ENCODE results near the gene P2RX6. TPM values are rescaled to one million over a fixed set of nuclear protein-coding genes. Genes with fewer than 3 reads are reported as not detected.

The P2RX6 gene
- total and polyA plus RNA-seq, 4 donors: 1.6 to 8.4 (median 3.5) TPM

DNA sequence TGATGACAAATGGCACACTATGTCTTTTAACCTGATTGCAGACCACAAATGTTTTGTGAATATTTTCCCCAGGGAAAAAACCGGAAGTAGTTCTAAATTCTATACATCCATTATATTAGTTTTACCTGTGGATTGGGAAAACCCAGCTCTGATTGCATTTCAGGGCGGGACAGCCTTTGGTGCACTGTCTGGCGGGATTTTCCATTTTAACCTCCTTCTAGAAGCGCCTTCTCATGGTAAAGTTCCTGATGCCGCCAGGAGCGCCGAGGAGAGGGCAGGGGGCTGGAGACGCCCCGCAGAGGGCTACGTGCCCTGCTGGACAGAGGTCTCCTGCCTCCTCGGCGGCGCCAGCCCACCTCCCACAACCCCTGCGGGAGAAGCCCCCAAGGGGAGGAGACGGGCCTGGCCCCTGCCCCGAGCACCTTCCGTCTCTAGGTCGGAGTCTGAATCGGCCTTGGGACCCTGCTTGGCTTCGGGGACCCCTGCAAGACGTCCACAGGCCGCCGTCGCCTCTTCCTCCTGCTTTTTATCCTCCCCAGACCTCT, 1.2 kb upstream of the P2RX6 start:
- Histone ChIP-seq H3K27me3 (ENCODE audit: control insufficient read depth, insufficient read depth, low read length) (no peaks in the 10 kb centered on the region), H3K9me3 (ENCODE audit: control insufficient read depth, insufficient read depth, low read length) (no peaks in the 10 kb centered on the region), H3K36me3 (ENCODE audit: control insufficient read depth, insufficient read depth, low read length) (peaks cover 10% of the 10 kb centered on the region), H3K4me3 (ENCODE audit: low read depth, low read length) (peak overlapping the region; percentile 53), H3K4me1 (ENCODE audit: control insufficient read depth, insufficient read depth, low read length) (peaks cover 42% of the 10 kb centered on the region), H3K27ac (ENCODE audit: low read depth, low read length) (peak overlapping the region; percentile 77)
- DNase-seq (ENCODE audit: low read depth in 4 of 6, low spot score in 6 of 6): peak in 1 of 6 donors; percentile 54
- WGBS (ENCODE audit: insufficient coverage): 1% methylated on average over 21 of the region's 24 CpGs

DNA sequence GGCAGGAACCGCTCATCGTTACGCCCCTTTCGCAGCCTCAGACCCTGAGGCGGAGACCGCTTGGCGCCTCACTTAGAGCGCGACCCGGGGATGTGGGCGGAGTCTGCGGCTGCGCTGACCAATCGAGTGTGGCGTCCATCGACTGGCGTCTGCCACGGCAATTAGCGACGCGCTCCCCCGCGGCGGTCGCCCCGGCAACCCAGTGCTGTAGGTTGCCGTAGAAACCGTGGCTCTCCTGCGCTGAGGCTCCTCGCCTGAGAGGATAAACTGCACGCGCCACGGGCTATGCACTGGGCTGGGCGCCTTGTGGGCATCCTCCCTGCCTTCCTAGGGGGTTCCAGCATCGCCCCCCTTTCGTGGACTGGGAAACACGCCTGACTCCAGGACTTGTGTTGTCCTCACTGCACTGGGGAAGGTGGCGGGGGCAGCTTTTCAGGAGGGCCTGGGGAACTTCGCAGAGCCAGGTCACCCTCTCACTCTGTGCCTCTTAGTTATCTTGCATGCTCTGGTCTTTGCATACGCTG, 701 bp upstream of the P2RX6 start:
- peaks cover 42% of the 10 kb centered on the region for H3K4me1 ChIP-seq (ENCODE audit: control insufficient read depth, insufficient read depth, low read length)
- H3K9me3 ChIP-seq (ENCODE audit: control insufficient read depth, insufficient read depth, low read length): no peaks in the 10 kb centered on the region
- H3K36me3 ChIP-seq (ENCODE audit: control insufficient read depth, insufficient read depth, low read length): peaks cover 4% of the 10 kb centered on the region
- under 1% methylated on average over 40 of the region's 40 CpGs for WGBS (ENCODE audit: insufficient coverage)
- peak; percentile 79 to 98 (median 86) for DNase-seq (ENCODE audit: low read depth in 4 of 6, low spot score in 6 of 6)
- H3K4me3 ChIP-seq (ENCODE audit: low read depth, low read length): peak overlapping the region; percentile 53
- H3K27ac ChIP-seq (ENCODE audit: low read depth, low read length): peak overlapping the region; percentile 80
- H3K27me3 ChIP-seq (ENCODE audit: control insufficient read depth, insufficient read depth, low read length): no peaks in the 10 kb centered on the region

DNA sequence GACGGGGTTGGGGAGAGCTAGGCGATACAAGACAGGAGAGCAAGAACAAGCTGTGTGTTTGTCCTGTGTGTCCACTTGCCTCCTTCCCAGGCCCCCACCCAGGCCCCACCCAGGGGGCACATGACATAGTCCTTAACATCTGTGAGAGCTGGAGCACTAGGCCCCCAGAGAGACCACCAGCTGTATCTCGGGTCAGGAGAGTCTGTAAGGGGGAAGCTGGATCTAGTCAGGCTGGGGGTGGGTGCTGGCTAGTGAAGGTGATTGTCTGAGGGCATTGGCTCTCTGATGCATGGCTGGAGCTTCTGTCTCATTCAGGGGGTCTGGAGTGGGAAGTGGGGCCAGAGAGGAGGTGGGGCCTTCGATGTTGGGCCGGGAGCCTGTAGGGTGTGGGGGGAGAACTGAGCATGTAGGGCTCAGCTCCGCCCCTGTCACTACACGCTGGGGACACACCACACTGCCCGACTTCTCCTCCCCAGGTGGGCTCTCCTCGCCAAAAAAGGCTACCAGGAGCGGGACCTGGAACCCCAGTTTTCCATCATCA, 571 bp downstream of the P2RX6 start:
- H3K27ac ChIP-seq (ENCODE audit: low read depth, low read length): peak overlapping the region; percentile 25
- H3K4me1 ChIP-seq (ENCODE audit: control insufficient read depth, insufficient read depth, low read length): peaks cover 42% of the 10 kb centered on the region
- H3K9me3 ChIP-seq (ENCODE audit: control insufficient read depth, insufficient read depth, low read length): no peaks in the 10 kb centered on the region
- H3K36me3 ChIP-seq (ENCODE audit: control insufficient read depth, insufficient read depth, low read length): no peaks in the 10 kb centered on the region
- DNase-seq (ENCODE audit: low read depth in 4 of 6, low spot score in 6 of 6): peak in 1 of 6 donors; percentile 13
- H3K27me3 ChIP-seq (ENCODE audit: control insufficient read depth, insufficient read depth, low read length): no peaks in the 10 kb centered on the region
- 47% methylated on average over 4 of the region's 10 CpGs for WGBS (ENCODE audit: insufficient coverage)
- no peak overlapping the region for H3K4me3 ChIP-seq (ENCODE audit: low read depth, low read length)

DNA sequence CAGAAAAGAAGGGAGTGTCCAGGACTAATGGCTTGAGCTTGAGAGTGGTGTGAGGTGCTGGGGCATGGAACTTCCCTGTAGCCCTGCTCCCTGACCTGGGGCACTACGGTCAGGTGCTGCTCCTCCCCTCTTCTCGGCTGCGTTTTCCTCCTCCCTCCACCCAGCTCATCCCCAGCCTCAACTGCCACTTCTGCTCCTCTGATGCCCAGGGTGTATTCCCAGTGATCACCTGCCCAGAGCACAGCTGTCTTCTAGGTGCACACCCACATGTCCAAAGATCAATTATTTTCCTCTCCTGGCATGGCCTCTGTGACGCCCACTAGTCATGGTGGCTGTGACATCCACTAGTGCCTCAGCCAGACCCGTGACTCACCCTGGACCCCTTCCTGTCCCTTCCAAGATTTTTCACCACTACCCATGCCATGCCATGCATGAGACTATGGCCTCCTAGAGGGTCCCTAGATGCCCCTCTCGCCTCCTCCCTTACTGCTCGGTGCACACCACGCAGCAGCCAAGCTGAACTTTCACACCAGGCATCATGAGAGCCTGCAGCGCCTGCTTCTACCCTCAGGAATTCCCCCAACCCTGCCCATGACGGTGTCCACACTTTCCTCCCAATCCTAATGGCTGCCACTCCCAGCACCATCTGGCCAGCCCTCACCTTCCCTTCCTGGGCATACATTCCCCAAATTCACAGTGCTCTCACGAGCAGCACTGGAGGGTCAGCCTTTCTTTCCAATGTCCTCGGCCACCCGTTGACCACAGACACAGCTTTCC, 1.9 kb downstream of the P2RX6 start:
- H3K4me1 ChIP-seq (ENCODE audit: control insufficient read depth, insufficient read depth, low read length): peaks cover 42% of the 10 kb centered on the region
- no peak overlapping the region for H3K4me3 ChIP-seq (ENCODE audit: low read depth, low read length)
- H3K27me3 ChIP-seq (ENCODE audit: control insufficient read depth, insufficient read depth, low read length): no peaks in the 10 kb centered on the region
- H3K27ac ChIP-seq (ENCODE audit: low read depth, low read length): no peak overlapping the region
- H3K36me3 ChIP-seq (ENCODE audit: control insufficient read depth, insufficient read depth, low read length): no peaks in the 10 kb centered on the region
- 87% methylated on average over 10 of the region's 13 CpGs for WGBS (ENCODE audit: insufficient coverage)
- no peak for DNase-seq (ENCODE audit: low read depth in 4 of 6, low spot score in 6 of 6)
- no peaks in the 10 kb centered on the region for H3K9me3 ChIP-seq (ENCODE audit: control insufficient read depth, insufficient read depth, low read length)

DNA sequence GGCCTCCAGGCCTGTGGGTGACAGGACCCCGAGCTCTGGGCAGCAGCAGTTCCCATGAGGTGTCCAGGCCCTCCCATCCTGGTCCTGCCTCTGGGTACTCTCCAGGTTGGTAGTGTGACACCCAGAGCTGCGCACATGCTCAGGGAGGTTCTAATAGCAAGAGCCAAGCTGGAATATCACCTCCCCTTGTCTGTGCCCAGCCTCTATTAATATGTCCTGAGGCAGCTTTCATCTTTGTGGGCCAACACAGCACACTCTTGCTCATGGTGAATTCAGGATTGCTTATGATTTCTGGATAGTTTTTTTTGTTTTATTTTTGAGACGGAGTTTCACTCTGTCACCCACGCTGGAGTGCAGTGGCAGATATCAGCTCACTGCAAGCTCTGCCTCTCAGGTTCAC, 3.3 kb downstream of the P2RX6 start:
- no peaks in the 10 kb centered on the region for H3K9me3 ChIP-seq (ENCODE audit: control insufficient read depth, insufficient read depth, low read length)
- WGBS (ENCODE audit: insufficient coverage): 100% methylated on average over 3 of the region's 4 CpGs
- H3K27ac ChIP-seq (ENCODE audit: low read depth, low read length): no peak overlapping the region
- H3K27me3 ChIP-seq (ENCODE audit: control insufficient read depth, insufficient read depth, low read length): no peaks in the 10 kb centered on the region
- H3K4me1 ChIP-seq (ENCODE audit: control insufficient read depth, insufficient read depth, low read length): peaks cover 29% of the 10 kb centered on the region
- no peak for DNase-seq (ENCODE audit: low read depth in 4 of 6, low spot score in 6 of 6)
- no peak overlapping the region for H3K4me3 ChIP-seq (ENCODE audit: low read depth, low read length)
- no peaks in the 10 kb centered on the region for H3K36me3 ChIP-seq (ENCODE audit: control insufficient read depth, insufficient read depth, low read length)

DNA sequence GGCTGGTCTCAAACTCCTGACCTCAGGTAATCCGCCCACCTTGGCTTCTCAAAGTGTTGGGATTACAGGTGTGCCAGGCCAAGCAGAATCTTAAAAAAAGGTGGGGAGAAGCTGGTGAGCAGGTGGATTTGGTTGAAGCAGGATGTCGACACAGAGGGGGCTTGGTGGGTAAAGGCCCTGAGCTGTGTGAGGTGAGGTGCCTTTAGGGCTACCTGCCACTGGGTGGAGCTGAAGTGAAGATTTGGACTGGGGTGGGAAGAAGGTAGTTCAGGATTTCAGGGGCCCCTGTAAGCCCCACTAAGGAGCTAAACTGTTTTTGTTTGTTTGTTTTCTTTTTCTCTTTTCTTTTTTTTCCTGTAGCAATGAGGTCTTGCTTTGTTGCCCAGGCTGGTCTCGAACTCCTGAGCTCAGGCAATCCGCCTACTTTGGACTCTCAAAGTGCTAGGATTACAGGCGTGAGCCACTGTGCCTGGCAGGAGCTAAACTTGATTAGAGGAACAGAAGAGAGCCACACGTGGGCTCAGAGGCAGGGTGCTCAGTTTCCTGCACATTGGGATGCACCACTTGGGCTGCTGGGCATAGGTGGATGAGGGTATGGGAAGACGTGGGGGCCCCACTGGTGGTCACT, 6.0 kb downstream of the P2RX6 start:
- H3K4me1 ChIP-seq (ENCODE audit: control insufficient read depth, insufficient read depth, low read length): peaks cover 3% of the 10 kb centered on the region
- peaks cover 5% of the 10 kb centered on the region for H3K36me3 ChIP-seq (ENCODE audit: control insufficient read depth, insufficient read depth, low read length)
- 64% methylated on average over 7 of the region's 7 CpGs for WGBS (ENCODE audit: insufficient coverage)
- no peaks in the 10 kb centered on the region for H3K27me3 ChIP-seq (ENCODE audit: control insufficient read depth, insufficient read depth, low read length)
- H3K27ac ChIP-seq (ENCODE audit: low read depth, low read length): no peak overlapping the region
- DNase-seq (ENCODE audit: low read depth in 4 of 6, low spot score in 6 of 6): no peak
- no peak overlapping the region for H3K4me3 ChIP-seq (ENCODE audit: low read depth, low read length)
- no peaks in the 10 kb centered on the region for H3K9me3 ChIP-seq (ENCODE audit: control insufficient read depth, insufficient read depth, low read length)

DNA sequence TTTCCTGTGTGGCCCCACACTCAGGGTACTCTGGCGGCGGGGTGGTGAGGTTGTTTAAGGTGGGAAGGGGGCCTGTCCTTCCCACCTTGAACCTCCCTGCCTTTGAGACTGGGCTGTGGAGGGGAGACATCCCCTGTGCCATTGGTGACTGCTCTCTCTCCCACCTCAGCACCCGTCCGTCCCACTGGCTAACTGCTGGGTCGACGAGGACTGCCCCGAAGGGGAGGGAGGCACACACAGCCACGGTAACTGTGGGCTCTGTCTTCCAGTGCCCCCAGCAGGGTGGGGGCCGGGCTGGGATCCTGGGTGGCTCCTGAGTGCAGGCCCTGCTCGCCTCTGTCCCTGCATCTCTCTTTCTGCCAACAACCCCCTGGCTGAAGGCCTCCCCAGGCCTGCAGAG, 7.5 kb downstream of the P2RX6 start:
- Histone ChIP-seq H3K27ac (ENCODE audit: low read depth, low read length) (no peak overlapping the region), H3K9me3 (ENCODE audit: control insufficient read depth, insufficient read depth, low read length) (no peaks in the 10 kb centered on the region), H3K4me1 (ENCODE audit: control insufficient read depth, insufficient read depth, low read length) (peaks cover 6% of the 10 kb centered on the region), H3K36me3 (ENCODE audit: control insufficient read depth, insufficient read depth, low read length) (peaks cover 14% of the 10 kb centered on the region), H3K27me3 (ENCODE audit: control insufficient read depth, insufficient read depth, low read length) (no peaks in the 10 kb centered on the region), H3K4me3 (ENCODE audit: low read depth, low read length) (no peak overlapping the region)
- WGBS (ENCODE audit: insufficient coverage): 38% methylated on average over 5 of the region's 10 CpGs
- DNase-seq (ENCODE audit: low read depth in 4 of 6, low spot score in 6 of 6): no peak

DNA sequence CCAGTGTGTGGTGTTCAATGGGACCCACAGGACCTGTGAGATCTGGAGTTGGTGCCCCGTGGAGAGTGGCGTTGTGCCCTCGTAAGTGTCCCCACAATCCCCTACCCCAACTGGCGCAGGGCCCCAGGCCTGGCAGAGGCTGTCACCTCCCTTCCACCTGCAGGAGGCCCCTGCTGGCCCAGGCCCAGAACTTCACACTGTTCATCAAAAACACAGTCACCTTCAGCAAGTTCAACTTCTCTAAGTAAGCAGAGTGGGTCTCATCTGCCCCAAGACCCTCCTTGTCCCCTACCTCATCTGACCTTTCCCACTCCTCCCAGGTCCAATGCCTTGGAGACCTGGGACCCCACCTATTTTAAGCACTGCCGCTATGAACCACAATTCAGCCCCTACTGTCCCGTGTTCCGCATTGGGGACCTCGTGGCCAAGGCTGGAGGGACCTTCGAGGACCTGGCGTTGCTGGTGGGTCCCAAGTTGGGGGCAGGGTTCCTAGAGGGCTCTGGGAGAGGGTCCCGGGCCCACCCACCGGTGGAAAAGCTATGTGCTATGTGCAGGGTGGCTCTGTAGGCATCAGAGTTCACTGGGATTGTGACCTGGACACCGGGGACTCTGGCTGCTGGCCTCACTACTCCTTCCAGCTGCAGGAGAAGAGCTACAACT, 8.1 kb downstream of the P2RX6 start:
- no peaks in the 10 kb centered on the region for H3K27me3 ChIP-seq (ENCODE audit: control insufficient read depth, insufficient read depth, low read length)
- H3K36me3 ChIP-seq (ENCODE audit: control insufficient read depth, insufficient read depth, low read length): peaks cover 15% of the 10 kb centered on the region
- DNase-seq (ENCODE audit: low read depth in 4 of 6, low spot score in 6 of 6): no peak
- H3K27ac ChIP-seq (ENCODE audit: low read depth, low read length): no peak overlapping the region
- 89% methylated on average over 13 of the region's 13 CpGs for WGBS (ENCODE audit: insufficient coverage)
- peaks cover 12% of the 10 kb centered on the region for H3K4me1 ChIP-seq (ENCODE audit: control insufficient read depth, insufficient read depth, low read length)
- H3K9me3 ChIP-seq (ENCODE audit: control insufficient read depth, insufficient read depth, low read length): no peaks in the 10 kb centered on the region
- no peak overlapping the region for H3K4me3 ChIP-seq (ENCODE audit: low read depth, low read length)

DNA sequence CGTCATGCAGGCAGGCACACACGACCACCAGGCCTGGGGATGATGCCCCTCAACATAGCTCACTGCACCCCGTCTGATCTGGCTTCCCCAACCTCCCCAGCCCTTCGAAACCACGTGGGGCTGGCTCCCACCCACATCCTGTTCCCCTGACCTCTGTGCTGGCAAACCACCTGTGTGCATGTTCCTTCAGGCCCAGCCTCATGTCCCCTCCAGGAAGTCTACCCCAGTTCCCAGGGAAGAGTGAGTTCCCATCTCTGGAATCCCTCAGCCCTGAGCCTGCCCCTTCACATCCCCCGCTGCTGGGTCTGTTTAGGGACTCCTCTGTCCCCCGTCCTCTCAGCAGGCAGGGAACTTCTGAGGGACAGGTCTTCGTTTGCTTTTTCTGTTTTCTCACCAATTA, 10.3 kb downstream of the P2RX6 start:
- Histone ChIP-seq H3K36me3 (ENCODE audit: control insufficient read depth, insufficient read depth, low read length) (peaks cover 34% of the 10 kb centered on the region), H3K27me3 (ENCODE audit: control insufficient read depth, insufficient read depth, low read length) (no peaks in the 10 kb centered on the region), H3K4me1 (ENCODE audit: control insufficient read depth, insufficient read depth, low read length) (peaks cover 33% of the 10 kb centered on the region), H3K27ac (ENCODE audit: low read depth, low read length) (no peak overlapping the region), H3K9me3 (ENCODE audit: control insufficient read depth, insufficient read depth, low read length) (no peaks in the 10 kb centered on the region), H3K4me3 (ENCODE audit: low read depth, low read length) (no peak overlapping the region)
- no peak for DNase-seq (ENCODE audit: low read depth in 4 of 6, low spot score in 6 of 6)
- WGBS (ENCODE audit: insufficient coverage): 63% methylated on average over 6 of the region's 8 CpGs

Data from spinal cord (tissue), 10 donors.